Panc1 (cell line): Measurements from ENCODE around the gene SPRED2. TPM values are rescaled to one million over a fixed set of nuclear protein-coding genes. Genes with fewer than 3 reads are reported as not detected.

Source experiments
- ATAC-seq: fragments of 200-7000 bp; cut with Tn5 transposase; 2 replicates; pipeline ENCODE4 v1.9.1; 2020; ENCODE audit warnings: mild to moderate bottlenecking, moderate library complexity
- BruUV-seq: library from RNA; stranded (reverse); fragments of 400-500 nt; replicated peaks from 2 replicates; lab custom pipeline; 2021; lab: Mats Ljungman, UMichigan
- CTCF ChIA-PET: fragments of 300-600 bp; sonication (Branson Sonifier 250); formaldehyde crosslinking; loops from one replicate; lab custom pipeline; 2022; ENCODE audit warnings: antibody characterized with exemption; lab: Charles Lee
- POLR2A ChIA-PET: fragments of 300-600 bp; sonication (Branson Sonifier 250); formaldehyde crosslinking; loops from one replicate; lab custom pipeline; 2022; ENCODE audit warnings: antibody characterized with exemption; lab: Charles Lee
- DNase-seq: peaks from one replicate; pipeline ENCODE4 v3.0.0-alpha.2; 2010; ENCODE audit warnings: low read depth, low spot score
- H3K27ac ChIP-seq: 2 replicates; pipeline ENCODE4 v1.5.1; 2011; ENCODE audit warnings: mild to moderate bottlenecking, low read length, inconsistent platforms
- H3K27me3 ChIP-seq: fragments of 200-500 bp; sonication (Bioruptor generic); 2 replicates; pipeline ENCODE4 v1.6.0; 2014; ENCODE audit warnings: low read length, inconsistent platforms; ENCODE audit not compliant: control insufficient read depth, insufficient read depth
- H3K36me3 ChIP-seq: fragments of 200-500 bp; sonication (Bioruptor generic); 2 replicates; pipeline ENCODE4 v1.5.1; 2014; ENCODE audit warnings: inconsistent platforms, mild to moderate bottlenecking, low read length, moderate library complexity; ENCODE audit not compliant: control insufficient read depth, insufficient read depth
- H3K4me1 ChIP-seq: 2 replicates; pipeline ENCODE4 v1.5.1; 2011; ENCODE audit warnings: inconsistent platforms, mild to moderate bottlenecking, low read length, moderate library complexity; ENCODE audit not compliant: control insufficient read depth, insufficient read depth
- H3K4me3 ChIP-seq, 2 experiments: 2 replicates each; pipeline ENCODE4 v1.5.1; 2011 to 2012; ENCODE audit warnings: low read depth in 2 of 2, low read length in 2 of 2, mild to moderate bottlenecking in 2 of 2, inconsistent platforms in 1 of 2, moderate library complexity in 1 of 2
- H3K9me3 ChIP-seq: fragments of 200-500 bp; sonication (Bioruptor generic); 2 replicates; pipeline ENCODE4 v1.5.1; 2014; ENCODE audit warnings: low read depth, mild to moderate bottlenecking, inconsistent platforms, low read length, moderate library complexity; ENCODE audit not compliant: control insufficient read depth, insufficient read depth
- POLR2AphosphoS5 ChIP-seq: IDR thresholded peaks from 2 replicates; pipeline ENCODE4 v1.6.1; 2012; ENCODE audit warnings: mild to moderate bottlenecking, low read depth, low read length, moderate library complexity
- REST ChIP-seq, 2 experiments: IDR thresholded peaks; 2 replicates each; pipeline ENCODE4 v1.6.1; 2011 to 2012; ENCODE audit warnings: low read depth in 2 of 2, control low read depth in 1 of 2, low read length in 1 of 2, mild to moderate bottlenecking in 1 of 2, moderate library complexity in 1 of 2; ENCODE audit not compliant: insufficient read depth in 1 of 2
- SIN3A ChIP-seq: IDR thresholded peaks from 2 replicates; pipeline ENCODE4 v1.6.1; 2012; ENCODE audit warnings: low read depth, mild to moderate bottlenecking, low read length, moderate library complexity, borderline replicate concordance; ENCODE audit not compliant: insufficient read depth
- TCF7L2 ChIP-seq: IDR thresholded peaks from 2 replicates; pipeline ENCODE4 v1.6.1; 2011; ENCODE audit warnings: mild to moderate bottlenecking, low read depth, low read length, inconsistent platforms
- in situ Hi-C: cut with HindIII; loops from 2 replicates; pipeline ENCODE4 v1.10.0; 2016; ENCODE audit warnings: low sequenced_read_pairs, low pct_unique_long_range_greater_than_20kb
- intact Hi-C: fragments of 100-400 bp; cut with micrococcal nuclease; formaldehyde crosslinking; loops from one replicate; pipeline ENCODE4 v1.10.0; 2022; ENCODE audit not compliant: unreplicated experiment
- total RNA-seq: library from RNA; stranded (reverse); gene quantifications from one replicate; pipeline ENCODE4 v1.2.1, GENCODE V29; 2021; ENCODE audit not compliant: unreplicated experiment
- TF ChIP-seq, protein P1 (sequence below): fragments of 450-650 bp; IDR thresholded peaks from 2 replicates; pipeline ENCODE4 v1.5.1; 2017; ENCODE audit warnings: mild to moderate bottlenecking

The SPRED2 gene
- total RNA-seq, 1 experiment from 2014 or later = 60.1 TPM

DNA sequence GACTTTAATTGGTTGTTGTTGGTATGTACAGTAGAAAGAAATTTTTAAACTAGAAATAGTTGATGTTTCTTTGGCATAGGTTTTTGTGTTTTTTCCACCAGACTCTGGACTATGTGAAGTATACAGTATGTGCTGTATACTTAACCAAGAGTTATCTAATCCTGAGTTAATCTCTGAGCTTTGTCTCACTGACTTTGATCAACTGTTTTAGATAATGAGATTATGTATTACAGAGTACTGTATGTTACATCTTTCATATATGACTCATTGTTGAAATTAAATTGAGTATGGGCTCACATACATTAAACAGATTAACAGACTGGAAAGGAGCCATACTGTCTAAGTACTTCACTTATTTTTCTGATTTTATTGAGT is 166.7 kb downstream of the SPRED2 start:
- H3K27ac ChIP-seq = no peak overlapping the region
- no TSS peak for BruUV-seq
- POLR2A ChIA-PET = no interaction called here
- ATAC-seq (no peak), DNase-seq (no peak)
- peaks cover 32% of the 10 kb centered on the region for H3K36me3 ChIP-seq
- H3K4me1 ChIP-seq = peaks cover 17% of the 10 kb centered on the region
- intact Hi-C loops = loop anchor here (2.0 to 5.0 kb wide), 3 partner anchors 165 to 307 kb away; no protein-coding TSS in a partner anchor
- CTCF ChIA-PET = interaction anchor here (0.5 to 1.0 kb wide), 3 partner anchors 27 to 146 kb away, joined by 4 to 6 read pairs (median 5); no protein-coding TSS in a partner anchor
- no peak for TF ChIP-seq REST (IDR thresholded peaks at IDR 0.05; ENCODE audit: insufficient read depth in 1 of 2, low read depth in 2 of 2, low read length in 1 of 2)
- no peak for TF ChIP-seq TCF7L2
- no peak for TF ChIP-seq POLR2AphosphoS5
- TF ChIP-seq, protein P1, sequence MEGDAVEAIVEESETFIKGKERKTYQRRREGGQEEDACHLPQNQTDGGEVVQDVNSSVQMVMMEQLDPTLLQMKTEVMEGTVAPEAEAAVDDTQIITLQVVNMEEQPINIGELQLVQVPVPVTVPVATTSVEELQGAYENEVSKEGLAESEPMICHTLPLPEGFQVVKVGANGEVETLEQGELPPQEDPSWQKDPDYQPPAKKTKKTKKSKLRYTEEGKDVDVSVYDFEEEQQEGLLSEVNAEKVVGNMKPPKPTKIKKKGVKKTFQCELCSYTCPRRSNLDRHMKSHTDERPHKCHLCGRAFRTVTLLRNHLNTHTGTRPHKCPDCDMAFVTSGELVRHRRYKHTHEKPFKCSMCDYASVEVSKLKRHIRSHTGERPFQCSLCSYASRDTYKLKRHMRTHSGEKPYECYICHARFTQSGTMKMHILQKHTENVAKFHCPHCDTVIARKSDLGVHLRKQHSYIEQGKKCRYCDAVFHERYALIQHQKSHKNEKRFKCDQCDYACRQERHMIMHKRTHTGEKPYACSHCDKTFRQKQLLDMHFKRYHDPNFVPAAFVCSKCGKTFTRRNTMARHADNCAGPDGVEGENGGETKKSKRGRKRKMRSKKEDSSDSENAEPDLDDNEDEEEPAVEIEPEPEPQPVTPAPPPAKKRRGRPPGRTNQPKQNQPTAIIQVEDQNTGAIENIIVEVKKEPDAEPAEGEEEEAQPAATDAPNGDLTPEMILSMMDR = no peak
- no peak for TF ChIP-seq SIN3A
- no peak overlapping the region for H3K4me3 ChIP-seq
- H3K27me3 ChIP-seq = no peaks in the 10 kb centered on the region
- in situ Hi-C loops = no loop called here
- H3K9me3 ChIP-seq = no peaks in the 10 kb centered on the region

DNA sequence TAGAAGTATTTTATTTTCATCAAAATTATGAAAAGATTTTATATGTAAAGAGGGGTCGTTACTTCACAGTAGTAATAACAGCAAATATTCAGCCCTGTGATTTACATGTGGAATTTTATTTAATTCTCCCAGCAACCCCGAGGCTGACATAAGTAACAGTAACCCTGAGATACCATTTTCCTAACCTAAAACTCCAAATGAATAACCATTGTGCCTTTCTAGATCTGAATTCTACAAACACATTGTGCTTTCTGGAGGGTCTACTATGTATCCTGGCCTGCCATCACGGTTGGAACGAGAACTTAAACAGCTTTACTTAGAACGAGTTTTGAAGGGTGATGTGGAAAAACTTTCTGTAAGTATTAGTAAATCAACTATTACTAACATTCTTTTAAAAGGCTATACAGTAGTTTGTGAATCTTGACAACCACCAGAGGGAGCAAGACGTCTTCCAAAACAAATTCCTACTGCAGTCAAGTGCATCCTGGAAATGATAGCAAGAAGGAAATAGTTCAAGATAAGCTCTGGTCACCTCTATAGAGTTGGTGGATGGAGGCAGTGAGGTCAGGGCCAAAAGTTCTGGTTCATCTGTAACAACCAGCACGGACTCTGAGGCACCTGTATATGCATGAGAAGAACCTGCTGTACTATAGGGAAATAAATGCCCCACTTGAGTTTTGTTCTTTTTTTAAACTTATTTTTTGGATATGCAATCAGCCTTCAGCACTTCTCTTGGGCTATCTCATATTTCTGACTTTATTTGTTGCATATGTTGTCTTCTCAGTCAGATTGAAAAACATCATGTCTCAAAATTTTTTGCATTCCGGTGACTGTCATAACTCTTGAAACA is 167.4 kb downstream of the SPRED2 start:
- ChIA-PET CTCF (interaction anchor here (0.5 to 1.0 kb wide), 4 partner anchors 26 to 147 kb away, joined by 3 to 6 read pairs (median 4); no protein-coding TSS in a partner anchor), POLR2A (no interaction called here)
- Histone ChIP-seq H3K4me3 (no peak overlapping the region), H3K27ac (no peak overlapping the region), H3K4me1 (peaks cover 17% of the 10 kb centered on the region), H3K9me3 (no peaks in the 10 kb centered on the region), H3K27me3 (no peaks in the 10 kb centered on the region), H3K36me3 (peaks cover 31% of the 10 kb centered on the region)
- peak; percentile 54 for DNase-seq
- intact Hi-C loops (loop anchor here (2.0 to 5.0 kb wide), 2 partner anchors 287 to 308 kb away; no protein-coding TSS in a partner anchor), in situ Hi-C loops (no loop called here)
- BruUV-seq = no TSS peak
- TF ChIP-seq POLR2AphosphoS5 = no peak
- TF ChIP-seq, protein P1 = peak; percentile 74
- ATAC-seq = peak; percentile 70
